GM12872 (cell line): Measurements from ENCODE around the gene FLRT1.

ENCODE experiments used
- TF ChIP-seq, protein P1 (sequence below): IDR thresholded peaks from 3 replicates; pipeline ENCODE4 v1.5.1; 2011; ENCODE audit warnings: low read depth, mild to moderate bottlenecking, low read length, moderate library complexity; ENCODE audit not compliant: insufficient read depth

Gene FLRT1

DNA sequence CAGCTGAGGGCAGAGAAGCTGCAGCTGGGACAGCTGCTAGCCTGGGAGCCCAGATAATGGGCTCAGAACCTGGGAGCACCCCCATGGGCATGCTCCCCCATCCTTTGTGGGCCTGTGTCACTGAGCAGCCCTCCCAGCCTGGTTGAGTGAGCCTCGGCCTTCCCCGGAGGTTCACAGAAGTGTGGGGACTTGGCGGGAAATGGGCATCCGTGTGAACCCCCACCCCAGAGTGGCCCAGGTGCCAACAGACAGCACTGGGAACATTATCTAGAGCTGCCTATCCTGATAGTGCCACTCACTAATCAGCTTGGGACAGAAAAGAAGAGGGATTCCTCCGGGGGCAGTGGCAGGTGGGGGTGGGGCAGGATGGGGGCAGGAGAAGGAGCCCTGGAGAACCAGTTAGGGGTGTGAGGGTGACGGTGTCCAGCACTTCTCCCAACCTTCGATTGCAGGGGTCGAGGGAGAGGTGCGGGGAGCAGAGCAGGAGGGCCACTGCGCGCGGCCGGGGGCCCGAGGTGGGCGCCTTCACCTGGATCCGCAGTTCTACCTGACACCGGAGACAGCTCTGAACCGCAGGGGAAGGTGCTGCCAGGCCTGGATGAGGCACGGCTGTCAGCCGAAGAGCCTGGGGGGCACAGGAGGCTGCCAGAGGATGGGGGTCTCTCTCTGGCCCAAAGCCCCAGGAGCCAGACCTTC, 33.1 kb downstream of the FLRT1 start:
- TF ChIP-seq, protein P1, sequence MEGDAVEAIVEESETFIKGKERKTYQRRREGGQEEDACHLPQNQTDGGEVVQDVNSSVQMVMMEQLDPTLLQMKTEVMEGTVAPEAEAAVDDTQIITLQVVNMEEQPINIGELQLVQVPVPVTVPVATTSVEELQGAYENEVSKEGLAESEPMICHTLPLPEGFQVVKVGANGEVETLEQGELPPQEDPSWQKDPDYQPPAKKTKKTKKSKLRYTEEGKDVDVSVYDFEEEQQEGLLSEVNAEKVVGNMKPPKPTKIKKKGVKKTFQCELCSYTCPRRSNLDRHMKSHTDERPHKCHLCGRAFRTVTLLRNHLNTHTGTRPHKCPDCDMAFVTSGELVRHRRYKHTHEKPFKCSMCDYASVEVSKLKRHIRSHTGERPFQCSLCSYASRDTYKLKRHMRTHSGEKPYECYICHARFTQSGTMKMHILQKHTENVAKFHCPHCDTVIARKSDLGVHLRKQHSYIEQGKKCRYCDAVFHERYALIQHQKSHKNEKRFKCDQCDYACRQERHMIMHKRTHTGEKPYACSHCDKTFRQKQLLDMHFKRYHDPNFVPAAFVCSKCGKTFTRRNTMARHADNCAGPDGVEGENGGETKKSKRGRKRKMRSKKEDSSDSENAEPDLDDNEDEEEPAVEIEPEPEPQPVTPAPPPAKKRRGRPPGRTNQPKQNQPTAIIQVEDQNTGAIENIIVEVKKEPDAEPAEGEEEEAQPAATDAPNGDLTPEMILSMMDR, result no peak

DNA sequence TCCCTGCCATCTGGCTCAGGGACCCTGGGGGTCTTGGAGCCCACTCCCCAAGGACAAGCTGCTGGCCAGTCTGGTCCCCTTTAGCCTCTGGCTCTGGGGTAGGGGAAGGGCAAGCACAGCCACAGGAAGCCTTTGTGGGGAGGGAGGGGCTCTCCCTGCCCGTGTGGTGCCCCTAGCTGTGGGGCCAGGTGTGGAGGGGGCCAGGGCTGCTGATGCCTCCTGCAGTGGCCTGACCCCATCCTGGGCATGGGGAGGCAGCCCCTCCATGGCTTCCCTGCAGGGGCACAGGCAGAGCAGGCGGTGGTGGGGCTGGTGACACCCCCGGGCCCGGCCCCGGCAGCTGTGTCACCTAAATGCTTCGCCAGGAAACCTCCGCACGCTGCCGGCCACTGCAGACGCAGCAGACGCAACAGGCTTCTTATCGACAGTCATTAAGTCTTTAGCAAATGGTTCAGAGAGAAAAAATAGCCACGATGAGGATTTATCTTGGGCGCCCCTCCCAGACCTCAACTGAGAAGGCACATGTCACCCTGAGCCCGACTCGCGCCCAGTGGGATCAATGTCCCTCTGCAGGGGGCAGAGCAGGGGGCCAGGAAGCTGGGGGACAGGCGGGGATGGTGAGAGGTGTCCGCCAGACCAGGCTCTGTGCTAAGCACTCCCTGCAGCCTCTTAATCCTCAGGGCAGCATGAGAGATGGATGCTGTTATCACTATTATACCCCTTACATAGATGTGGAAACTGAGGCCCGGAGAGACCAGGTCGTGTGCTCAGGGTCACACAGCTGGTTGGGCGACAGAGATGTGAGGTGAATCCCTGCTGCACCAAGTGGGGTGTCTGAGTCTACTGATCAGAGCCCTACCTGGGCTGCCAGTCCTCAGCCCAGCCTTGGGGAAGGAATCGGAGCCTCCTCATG, 33.9 kb downstream of the FLRT1 start:
- TF ChIP-seq, protein P1, result no peak

DNA sequence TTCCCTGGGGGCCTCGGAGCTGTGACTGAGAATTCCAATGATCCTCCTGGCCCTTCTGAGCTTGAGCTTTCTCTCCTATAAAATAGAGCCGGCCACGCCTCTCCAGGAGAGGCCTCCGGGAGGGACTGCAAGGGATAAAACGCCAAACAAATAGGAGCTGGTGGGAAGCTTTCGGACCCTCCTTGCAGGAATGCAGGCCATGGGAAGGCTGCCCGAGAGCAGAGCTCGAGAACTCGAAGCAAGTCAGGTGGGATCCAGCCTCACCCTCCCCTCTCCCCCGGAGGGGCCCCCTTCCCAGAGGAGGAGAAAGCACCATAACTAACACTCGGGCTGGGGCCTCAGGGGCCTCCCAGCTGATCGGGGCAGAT, 34.6 kb downstream of the FLRT1 start:
- TF ChIP-seq, protein P1, result no peak

DNA sequence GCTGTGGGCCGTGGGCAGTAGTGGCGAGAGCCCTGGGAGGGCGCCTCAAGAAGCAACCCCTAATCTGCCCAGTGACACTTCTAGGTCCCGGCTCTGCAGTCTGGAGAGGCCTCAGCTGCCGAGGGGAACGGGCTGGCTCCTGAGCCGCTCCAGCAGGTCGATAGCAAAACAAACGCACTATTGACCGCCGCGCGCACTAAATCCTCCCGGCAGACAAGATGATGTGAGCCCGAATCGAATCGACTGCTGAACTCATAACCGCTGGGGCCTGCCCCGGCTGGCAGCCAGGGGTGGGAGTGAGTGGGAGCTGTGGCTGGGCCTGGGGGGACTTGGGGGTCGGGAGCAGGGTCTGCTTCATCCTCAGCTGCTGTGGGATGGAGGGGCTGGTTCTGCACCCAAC, 36.1 kb downstream of the FLRT1 start:
- TF ChIP-seq, protein P1, result no peak

DNA sequence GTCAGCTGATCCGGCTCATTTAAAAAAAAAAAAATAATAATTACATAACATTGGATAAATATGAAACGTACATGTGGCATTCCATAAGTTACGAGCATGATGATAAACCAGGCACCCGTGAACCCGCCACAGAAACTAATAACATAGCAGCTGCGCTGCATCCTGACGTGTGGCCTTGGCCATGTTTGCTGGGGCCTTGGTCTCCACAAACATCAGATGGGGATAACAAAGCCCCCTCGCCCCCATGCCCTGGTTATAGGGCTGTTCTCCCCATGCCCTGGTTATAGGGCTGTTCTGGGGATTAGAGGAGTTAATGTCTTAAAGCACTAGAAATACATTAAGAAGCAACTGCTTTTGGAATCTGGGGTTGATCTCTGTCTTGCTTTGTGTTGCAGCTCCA, 36.7 kb downstream of the FLRT1 start:
- TF ChIP-seq, protein P1, result no peak

DNA sequence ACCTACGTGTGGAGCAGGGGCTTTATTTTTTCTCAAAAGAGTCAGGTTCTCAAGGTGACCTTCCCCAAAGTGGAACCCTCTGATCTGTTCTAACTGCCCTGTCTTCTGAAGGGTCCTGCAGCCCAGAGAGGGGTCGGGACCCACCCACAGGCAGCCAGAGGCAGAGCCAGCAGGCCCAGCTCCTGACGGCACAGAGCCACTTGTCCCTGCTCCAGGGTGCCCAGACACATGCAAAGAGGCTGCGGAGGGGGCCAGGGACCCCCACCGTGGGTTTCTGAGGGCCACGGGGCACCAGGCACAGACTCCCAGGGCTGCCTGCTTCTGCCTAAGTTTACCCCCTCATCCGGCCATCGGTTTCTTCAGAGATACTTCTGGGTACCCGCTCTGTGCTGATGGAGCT, 37.1 kb downstream of the FLRT1 start:
- TF ChIP-seq, protein P1, result no peak

DNA sequence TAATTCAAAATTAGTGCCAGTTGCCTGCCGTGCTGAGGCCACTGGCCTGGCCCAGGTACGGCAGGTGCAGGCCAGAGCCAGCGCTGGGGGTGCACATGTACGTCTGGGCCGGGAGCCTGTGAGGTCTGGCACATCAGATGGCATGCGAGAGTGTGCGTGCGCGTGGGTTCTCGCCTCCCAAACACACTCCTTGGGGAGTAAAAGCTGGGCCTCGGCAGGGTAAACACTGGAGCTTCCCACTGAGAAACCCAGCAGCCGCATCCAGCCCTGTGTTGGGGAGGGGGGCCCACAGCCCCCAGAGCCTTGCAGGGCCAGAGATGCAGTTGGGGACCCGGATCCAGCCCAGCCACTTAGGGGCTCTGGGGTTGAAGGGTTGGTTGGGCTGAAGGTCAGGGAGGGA, 37.8 kb downstream of the FLRT1 start:
- TF ChIP-seq, protein P1, result no peak
